Liver (tissue), 3 donors: ENCODE data around the gene RNGTT.

Source experiments
- CTCF ChIP-seq: fragments of 150-350 bp; IDR thresholded peaks from 2 replicates; pipeline ENCODE4 v1.5.1; 2017; ENCODE audit warnings: improper control_type of control experiment, low read depth, low read length; ENCODE audit not compliant: missing input control
- MAX ChIP-seq: IDR thresholded peaks from 2 replicates; pipeline ENCODE4 v1.6.1; 2016; ENCODE audit warnings: antibody characterized with exemption
- REST ChIP-seq: IDR thresholded peaks from 2 replicates; pipeline ENCODE4 v1.6.1; 2016; ENCODE audit warnings: antibody characterized with exemption, mild to moderate bottlenecking
- SP1 ChIP-seq: IDR thresholded peaks from 2 replicates; pipeline ENCODE4 v1.6.1; 2018; ENCODE audit warnings: antibody characterized with exemption, mild to moderate bottlenecking
- donor health status: healthy.
- donor health status: healthy.

DNA sequence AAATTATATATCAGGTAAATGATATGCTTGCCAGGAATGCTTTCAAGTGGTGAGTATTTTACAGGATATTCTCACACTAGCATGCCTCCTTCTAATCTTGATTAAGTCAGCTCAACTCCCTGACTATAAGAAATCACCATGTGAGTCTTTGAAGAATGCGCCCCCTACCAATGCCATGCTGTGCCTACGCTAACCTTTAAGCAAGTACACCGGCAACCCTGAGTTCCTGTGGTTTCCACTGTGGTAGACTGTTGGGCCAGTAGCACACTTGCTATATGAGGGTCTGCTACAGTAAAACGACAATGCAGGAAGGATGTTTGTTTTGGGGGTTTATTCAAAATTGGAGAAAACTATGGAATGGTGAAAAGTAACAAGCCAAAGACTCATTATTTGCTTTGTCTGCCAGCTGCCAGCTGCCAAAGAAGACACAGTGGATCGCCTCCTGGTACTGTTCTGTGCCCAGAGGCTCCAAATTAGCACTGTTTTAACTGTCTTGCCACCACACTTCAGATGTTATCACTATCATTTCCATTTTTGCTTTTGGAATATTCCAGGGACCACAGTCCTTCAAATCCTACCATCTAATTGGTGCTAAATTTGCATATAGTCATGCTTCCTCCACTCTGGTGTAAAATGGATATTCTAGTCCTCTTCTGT, 333.5 kb downstream of the RNGTT start:
- TF ChIP-seq REST = no peak
- TF ChIP-seq SP1 = no peak
- TF ChIP-seq CTCF = no peak
- TF ChIP-seq MAX = no peak
